RWPE1 (cell line): ENCODE results near the gene DEPDC5.

Experiments used
- CTCF ChIA-PET: fragments of 350-600 bp; sonication (Branson Sonifier 250); formaldehyde crosslinking; extraction: SDS; loops from one replicate; lab custom pipeline; 2021; lab: Yijun Ruan, JAX
- POLR2A ChIA-PET: fragments of 400-600 bp; formaldehyde crosslinking; extraction: SDS; loops from one replicate; lab custom pipeline; 2020; ENCODE audit warnings: antibody characterized with exemption; ENCODE audit not compliant: low non-redundant PET; lab: Yijun Ruan, JAX
- DNase-seq: peaks from one replicate; pipeline ENCODE4 v3.0.0; 2012; ENCODE audit warnings: low spot score
- H3K27ac ChIP-seq: fragments of 450-650 bp; 2 replicates; pipeline ENCODE4 v1.5.1; 2017
- CTCF ChIP-seq: fragments of 450-650 bp; conservative IDR thresholded peaks from 2 replicates; pipeline ENCODE4 v1.5.1; 2017; ENCODE audit warnings: low read depth, mild to moderate bottlenecking

Gene DEPDC5

DNA sequence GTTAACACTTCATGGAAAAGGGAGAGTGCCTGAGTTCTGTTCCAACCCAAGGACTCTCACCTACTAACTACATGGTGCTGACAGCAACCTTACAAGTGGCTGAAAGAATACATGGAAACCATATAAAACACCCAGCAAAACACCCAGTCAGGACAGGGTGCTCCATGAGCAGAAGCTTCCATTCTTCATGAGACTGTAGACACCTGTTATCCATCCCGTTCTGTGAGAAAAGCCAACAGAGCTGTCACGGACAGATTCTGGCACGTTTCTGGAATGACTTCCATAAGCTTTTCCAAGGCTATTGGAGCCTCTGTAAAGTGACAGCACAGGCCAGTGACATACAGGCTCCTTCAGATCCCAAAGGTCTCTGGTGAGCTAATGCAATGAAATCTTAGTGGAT, 27.1 kb upstream of the DEPDC5 start:
- POLR2A ChIA-PET: no interaction called here
- TF ChIP-seq CTCF: no peak
- no peak for DNase-seq
- CTCF ChIA-PET: no interaction called here
- H3K27ac ChIP-seq: no peak overlapping the region

DNA sequence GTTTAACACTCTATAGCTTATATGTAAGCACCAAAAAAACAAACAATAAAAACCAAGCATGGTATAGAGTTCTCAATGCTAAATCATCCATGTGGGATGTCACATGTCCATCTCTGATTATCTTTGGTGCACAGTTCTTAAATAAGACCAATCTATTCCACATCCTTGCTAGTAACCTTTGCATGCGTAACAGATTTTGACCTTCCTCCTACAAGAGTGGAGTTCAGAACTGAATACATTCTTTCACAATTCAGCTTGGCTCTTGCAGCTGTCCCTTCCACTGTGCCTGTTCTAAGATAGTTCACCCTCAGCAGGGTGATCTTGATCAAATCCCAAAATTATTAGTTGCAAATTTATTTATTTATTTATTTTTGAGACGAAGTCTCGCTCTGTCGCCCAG, 25.0 kb upstream of the DEPDC5 start:
- CTCF ChIA-PET: no interaction called here
- no peak for TF ChIP-seq CTCF
- H3K27ac ChIP-seq: no peak overlapping the region
- no peak for DNase-seq
- POLR2A ChIA-PET: no interaction called here

DNA sequence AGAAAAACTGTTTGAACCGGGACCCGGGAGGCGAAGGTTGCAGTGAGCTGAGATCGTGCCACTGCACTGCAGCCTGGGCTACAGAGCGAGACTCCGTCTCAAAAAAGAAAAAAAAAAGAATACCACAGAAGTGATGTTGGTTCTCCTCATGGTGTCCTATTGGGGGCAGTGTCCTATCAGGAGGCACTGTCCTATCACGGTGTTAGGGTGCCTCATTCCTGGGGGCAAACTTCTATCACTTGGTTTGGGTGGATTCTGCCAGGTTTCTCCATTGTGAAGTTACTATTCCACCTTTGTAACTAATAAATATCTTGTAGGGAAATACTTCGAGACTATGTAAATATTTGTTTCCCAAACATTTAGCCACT, 23.5 kb upstream of the DEPDC5 start:
- CTCF ChIA-PET: interaction anchor here (0.6 to 0.8 kb wide), 2 partner anchors 9 to 240 kb away, joined by 3 to 6 read pairs; no protein-coding TSS in a partner anchor
- POLR2A ChIA-PET: no interaction called here
- no peak for TF ChIP-seq CTCF
- no peak for DNase-seq
- H3K27ac ChIP-seq: no peak overlapping the region

DNA sequence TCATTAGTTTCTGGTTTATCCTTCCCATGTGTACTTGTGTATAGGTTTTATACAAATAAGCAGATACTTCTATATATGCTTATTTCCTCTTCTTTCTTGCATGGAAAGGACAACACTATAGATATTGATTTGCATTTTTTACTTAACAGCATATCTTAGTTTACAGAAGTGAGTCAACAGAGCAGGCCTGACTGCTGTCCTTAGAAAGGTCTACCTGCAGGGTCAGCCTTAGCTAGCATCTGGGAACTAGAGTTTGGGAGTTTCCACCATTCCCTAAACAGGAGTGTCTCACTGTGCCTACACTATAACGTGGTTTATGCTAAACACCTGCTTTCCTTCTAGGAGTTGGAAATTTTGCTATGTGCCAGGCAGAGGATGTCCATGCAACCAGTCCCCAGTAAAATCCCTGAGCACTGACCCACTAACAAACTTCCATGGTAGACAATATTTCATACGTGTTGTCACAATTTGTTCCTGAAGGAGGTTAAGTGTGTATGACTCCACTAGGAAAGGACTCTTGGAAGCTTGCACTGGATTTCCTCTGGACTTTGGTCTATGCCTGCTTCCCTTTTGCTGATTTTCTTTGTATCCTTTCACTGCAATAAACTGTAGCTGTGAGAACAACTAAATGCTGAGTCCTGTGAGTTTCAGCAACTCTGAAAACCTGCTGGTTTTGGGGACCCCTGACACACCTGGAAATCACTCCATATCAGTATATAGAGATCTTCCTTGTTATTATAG, 21.6 kb upstream of the DEPDC5 start:
- no peak for DNase-seq
- no peak for TF ChIP-seq CTCF
- no peak overlapping the region for H3K27ac ChIP-seq
- ChIA-PET POLR2A (no interaction called here), CTCF (no interaction called here)

DNA sequence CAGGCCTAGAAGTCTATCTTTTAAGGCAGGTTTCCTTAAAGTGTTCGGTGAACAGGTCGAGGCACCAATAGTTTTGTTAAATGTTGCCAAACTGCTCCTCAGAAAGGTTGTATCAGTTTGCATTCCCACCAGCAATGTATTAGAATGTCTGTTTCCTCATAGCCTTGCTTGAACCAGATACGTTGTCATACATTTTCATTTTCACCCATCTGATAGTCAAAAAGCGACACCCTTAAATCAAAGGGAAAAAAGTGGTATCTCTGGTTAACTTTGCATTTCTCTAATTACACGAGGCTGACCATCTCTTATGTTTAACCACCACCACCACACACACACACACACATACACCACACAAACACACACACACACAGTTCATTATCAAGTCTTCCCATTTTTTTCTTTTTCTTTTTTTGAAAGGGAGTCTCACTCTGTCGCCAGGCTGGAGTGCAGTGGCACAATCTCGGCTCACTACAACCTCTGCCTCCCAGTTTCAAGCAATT, 20.2 kb upstream of the DEPDC5 start:
- no peak for TF ChIP-seq CTCF
- no peak overlapping the region for H3K27ac ChIP-seq
- CTCF ChIA-PET: no interaction called here
- DNase-seq: no peak
- POLR2A ChIA-PET: no interaction called here

GRCh38 chr22:31734512-31734911, 19.3 kb upstream of the DEPDC5 start:
- ChIA-PET CTCF (no interaction called here), POLR2A (no interaction called here)
- no peak overlapping the region for H3K27ac ChIP-seq
- no peak for TF ChIP-seq CTCF
- peak; percentile 27 for DNase-seq
